HepG2 (cell line): ENCODE data around the gene GP1BA. TPM values are rescaled to one million over a fixed set of nuclear protein-coding genes. Genes with fewer than 3 reads are reported as not detected.

ENCODE experiments used
- BRF2 ChIP-seq: sonication (generic); formaldehyde crosslinking; IDR thresholded peaks from 2 replicates; pipeline ENCODE4 v1.8.1; 2022; ENCODE audit warnings: mild to moderate bottlenecking, missing genetic modification reagents
- MEF2D ChIP-seq: sonication (generic); formaldehyde crosslinking; IDR thresholded peaks from 2 replicates; pipeline ENCODE4 v1.5.1; 2020; ENCODE audit warnings: mild to moderate bottlenecking, missing genetic modification reagents
- NCOA2 ChIP-seq: sonication (generic); formaldehyde crosslinking; IDR thresholded peaks from 2 replicates; pipeline ENCODE4 v1.8.0; 2022; ENCODE audit warnings: inconsistent platforms
- NPAS2 ChIP-seq: sonication (generic); formaldehyde crosslinking; IDR thresholded peaks from 2 replicates; pipeline ENCODE4 v1.8.0; 2022; ENCODE audit warnings: mild to moderate bottlenecking, missing genetic modification reagents, borderline replicate concordance
- PHF8 ChIP-seq: sonication (generic); formaldehyde crosslinking; IDR thresholded peaks from 2 replicates; pipeline ENCODE4 v1.5.0; 2020; ENCODE audit warnings: missing genetic modification reagents
- SRSF1 ChIP-seq: fragments of 200-400 bp; formaldehyde crosslinking; optimal IDR thresholded peaks from 2 replicates; pipeline ENCODE3; 2017; ENCODE audit warnings: mild to moderate bottlenecking, low read depth, low read length, moderate library complexity
- ZNF275 ChIP-seq: sonication (generic); formaldehyde crosslinking; IDR thresholded peaks from 2 replicates; pipeline ENCODE4 v1.8.0; 2022; ENCODE audit warnings: missing genetic modification reagents, mild to moderate bottlenecking, inconsistent platforms, borderline replicate concordance
- ZNF430 ChIP-seq: sonication (generic); formaldehyde crosslinking; IDR thresholded peaks from 2 replicates; pipeline ENCODE4 v1.9.0; 2021; ENCODE audit warnings: mild to moderate bottlenecking, missing genetic modification reagents
- ZNF564 ChIP-seq: sonication (generic); formaldehyde crosslinking; IDR thresholded peaks from 2 replicates; pipeline ENCODE4 v1.8.1; 2023; ENCODE audit warnings: mild to moderate bottlenecking, missing genetic modification reagents
- polyA plus RNA-seq, 8 experiments: library from polyadenylated mRNA; depleted of rRNA in 3 of 8; stranded (reverse) in 7 of 8; unstranded in 1 of 8; fragments of >200 nt; fragmentation: Illumina TruSeq in 4 of 8; extraction: Trizol in 4 of 8; gene quantifications; 2 replicates each; pipeline versions ENCODE4 v1.2.1 to v1.2.3, GENCODE V29; 2011 to 2016; ENCODE audit warnings: low read depth in 4 of 8, missing spikeins in 1 of 8, mixed read lengths in 1 of 8; ENCODE audit not compliant: insufficient read depth in 1 of 8
- total RNA-seq, 5 experiments: library from RNA; depleted of rRNA; stranded (reverse); fragments of >200 nt; fragmentation: Illumina TruSeq; extraction: Trizol; gene quantifications; 2 replicates each; pipeline ENCODE4 v1.2.3, GENCODE V29; 2016; ENCODE audit warnings: low read depth in 1 of 5
- TF ChIP-seq, protein P1 (sequence below): fragments of 450-650 bp; IDR thresholded peaks from 2 replicates; pipeline ENCODE4 v1.6.1; 2017; ENCODE audit warnings: mild to moderate bottlenecking
- TF ChIP-seq, protein P2 (sequence below): sonication (generic); formaldehyde crosslinking; IDR thresholded peaks from 2 replicates; pipeline ENCODE4 v1.5.0; 2020; ENCODE audit warnings: missing genetic modification reagents
- TF ChIP-seq, protein P3 (sequence below): sonication (generic); formaldehyde crosslinking; conservative IDR thresholded peaks from 2 replicates; pipeline ENCODE4 v1.5.0; 2020; ENCODE audit warnings: missing genetic modification reagents
- TF ChIP-seq, protein P4 (sequence below): sonication (generic); formaldehyde crosslinking; conservative IDR thresholded peaks from 2 replicates; pipeline ENCODE4 v1.8.0; 2022; ENCODE audit warnings: mild to moderate bottlenecking, moderate library complexity, missing genetic modification reagents
- TF ChIP-seq, protein P5 (sequence below): sonication (generic); formaldehyde crosslinking; IDR thresholded peaks from 2 replicates; pipeline ENCODE4 v1.5.0; 2020; ENCODE audit warnings: mild to moderate bottlenecking, missing genetic modification reagents

The GP1BA gene
- total and polyA plus RNA-seq, 2 of the 13 experiments (the other 11 are each of a cell fraction or from before 2014, with no cell fraction given), result not detected

GRCh38 chr17:4967539-4968485, 35.7 kb downstream of the GP1BA start, which contains the start of gene SPAG7 (continued):
- TF ChIP-seq, protein P1, sequence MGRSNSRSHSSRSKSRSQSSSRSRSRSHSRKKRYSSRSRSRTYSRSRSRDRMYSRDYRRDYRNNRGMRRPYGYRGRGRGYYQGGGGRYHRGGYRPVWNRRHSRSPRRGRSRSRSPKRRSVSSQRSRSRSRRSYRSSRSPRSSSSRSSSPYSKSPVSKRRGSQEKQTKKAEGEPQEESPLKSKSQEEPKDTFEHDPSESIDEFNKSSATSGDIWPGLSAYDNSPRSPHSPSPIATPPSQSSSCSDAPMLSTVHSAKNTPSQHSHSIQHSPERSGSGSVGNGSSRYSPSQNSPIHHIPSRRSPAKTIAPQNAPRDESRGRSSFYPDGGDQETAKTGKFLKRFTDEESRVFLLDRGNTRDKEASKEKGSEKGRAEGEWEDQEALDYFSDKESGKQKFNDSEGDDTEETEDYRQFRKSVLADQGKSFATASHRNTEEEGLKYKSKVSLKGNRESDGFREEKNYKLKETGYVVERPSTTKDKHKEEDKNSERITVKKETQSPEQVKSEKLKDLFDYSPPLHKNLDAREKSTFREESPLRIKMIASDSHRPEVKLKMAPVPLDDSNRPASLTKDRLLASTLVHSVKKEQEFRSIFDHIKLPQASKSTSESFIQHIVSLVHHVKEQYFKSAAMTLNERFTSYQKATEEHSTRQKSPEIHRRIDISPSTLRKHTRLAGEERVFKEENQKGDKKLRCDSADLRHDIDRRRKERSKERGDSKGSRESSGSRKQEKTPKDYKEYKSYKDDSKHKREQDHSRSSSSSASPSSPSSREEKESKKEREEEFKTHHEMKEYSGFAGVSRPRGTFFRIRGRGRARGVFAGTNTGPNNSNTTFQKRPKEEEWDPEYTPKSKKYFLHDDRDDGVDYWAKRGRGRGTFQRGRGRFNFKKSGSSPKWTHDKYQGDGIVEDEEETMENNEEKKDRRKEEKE, result no peak
- TF ChIP-seq, protein P2, sequence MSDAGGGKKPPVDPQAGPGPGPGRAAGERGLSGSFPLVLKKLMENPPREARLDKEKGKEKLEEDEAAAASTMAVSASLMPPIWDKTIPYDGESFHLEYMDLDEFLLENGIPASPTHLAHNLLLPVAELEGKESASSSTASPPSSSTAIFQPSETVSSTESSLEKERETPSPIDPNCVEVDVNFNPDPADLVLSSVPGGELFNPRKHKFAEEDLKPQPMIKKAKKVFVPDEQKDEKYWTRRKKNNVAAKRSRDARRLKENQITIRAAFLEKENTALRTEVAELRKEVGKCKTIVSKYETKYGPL (CRISPR knock-in tag), result no peak
- peak; percentile 32 for TF ChIP-seq SRSF1
- peak; percentile 51; the same call in 1 of the 2 replicates for TF ChIP-seq ZNF564 (CRISPR knock-in tag)
- no peak for TF ChIP-seq MEF2D (CRISPR knock-in tag)
- TF ChIP-seq, protein P3, sequence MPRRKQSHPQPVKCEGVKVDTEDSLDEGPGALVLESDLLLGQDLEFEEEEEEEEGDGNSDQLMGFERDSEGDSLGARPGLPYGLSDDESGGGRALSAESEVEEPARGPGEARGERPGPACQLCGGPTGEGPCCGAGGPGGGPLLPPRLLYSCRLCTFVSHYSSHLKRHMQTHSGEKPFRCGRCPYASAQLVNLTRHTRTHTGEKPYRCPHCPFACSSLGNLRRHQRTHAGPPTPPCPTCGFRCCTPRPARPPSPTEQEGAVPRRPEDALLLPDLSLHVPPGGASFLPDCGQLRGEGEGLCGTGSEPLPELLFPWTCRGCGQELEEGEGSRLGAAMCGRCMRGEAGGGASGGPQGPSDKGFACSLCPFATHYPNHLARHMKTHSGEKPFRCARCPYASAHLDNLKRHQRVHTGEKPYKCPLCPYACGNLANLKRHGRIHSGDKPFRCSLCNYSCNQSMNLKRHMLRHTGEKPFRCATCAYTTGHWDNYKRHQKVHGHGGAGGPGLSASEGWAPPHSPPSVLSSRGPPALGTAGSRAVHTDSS (CRISPR knock-in tag), result no peak
- no peak; the same call in none of the 2 replicates for TF ChIP-seq ZNF430 (CRISPR knock-in tag)
- TF ChIP-seq NCOA2 (CRISPR knock-in tag), result no peak; the same call in 1 of the 2 replicates
- TF ChIP-seq, protein P4, sequence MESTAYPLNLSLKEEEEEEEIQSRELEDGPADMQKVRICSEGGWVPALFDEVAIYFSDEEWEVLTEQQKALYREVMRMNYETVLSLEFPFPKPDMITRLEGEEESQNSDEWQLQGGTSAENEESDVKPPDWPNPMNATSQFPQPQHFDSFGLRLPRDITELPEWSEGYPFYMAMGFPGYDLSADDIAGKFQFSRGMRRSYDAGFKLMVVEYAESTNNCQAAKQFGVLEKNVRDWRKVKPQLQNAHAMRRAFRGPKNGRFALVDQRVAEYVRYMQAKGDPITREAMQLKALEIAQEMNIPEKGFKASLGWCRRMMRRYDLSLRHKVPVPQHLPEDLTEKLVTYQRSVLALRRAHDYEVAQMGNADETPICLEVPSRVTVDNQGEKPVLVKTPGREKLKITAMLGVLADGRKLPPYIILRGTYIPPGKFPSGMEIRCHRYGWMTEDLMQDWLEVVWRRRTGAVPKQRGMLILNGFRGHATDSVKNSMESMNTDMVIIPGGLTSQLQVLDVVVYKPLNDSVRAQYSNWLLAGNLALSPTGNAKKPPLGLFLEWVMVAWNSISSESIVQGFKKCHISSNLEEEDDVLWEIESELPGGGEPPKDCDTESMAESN (CRISPR knock-in tag), result no peak
- peak; percentile 47; the same call in 1 of the 2 replicates for TF ChIP-seq ZNF275 (CRISPR knock-in tag)
- peak; percentile 68; the same call in 1 of the 2 replicates for TF ChIP-seq BRF2
- TF ChIP-seq PHF8 (CRISPR knock-in tag), result peak; percentile 81
- no peak for TF ChIP-seq NPAS2
- TF ChIP-seq, protein P5, sequence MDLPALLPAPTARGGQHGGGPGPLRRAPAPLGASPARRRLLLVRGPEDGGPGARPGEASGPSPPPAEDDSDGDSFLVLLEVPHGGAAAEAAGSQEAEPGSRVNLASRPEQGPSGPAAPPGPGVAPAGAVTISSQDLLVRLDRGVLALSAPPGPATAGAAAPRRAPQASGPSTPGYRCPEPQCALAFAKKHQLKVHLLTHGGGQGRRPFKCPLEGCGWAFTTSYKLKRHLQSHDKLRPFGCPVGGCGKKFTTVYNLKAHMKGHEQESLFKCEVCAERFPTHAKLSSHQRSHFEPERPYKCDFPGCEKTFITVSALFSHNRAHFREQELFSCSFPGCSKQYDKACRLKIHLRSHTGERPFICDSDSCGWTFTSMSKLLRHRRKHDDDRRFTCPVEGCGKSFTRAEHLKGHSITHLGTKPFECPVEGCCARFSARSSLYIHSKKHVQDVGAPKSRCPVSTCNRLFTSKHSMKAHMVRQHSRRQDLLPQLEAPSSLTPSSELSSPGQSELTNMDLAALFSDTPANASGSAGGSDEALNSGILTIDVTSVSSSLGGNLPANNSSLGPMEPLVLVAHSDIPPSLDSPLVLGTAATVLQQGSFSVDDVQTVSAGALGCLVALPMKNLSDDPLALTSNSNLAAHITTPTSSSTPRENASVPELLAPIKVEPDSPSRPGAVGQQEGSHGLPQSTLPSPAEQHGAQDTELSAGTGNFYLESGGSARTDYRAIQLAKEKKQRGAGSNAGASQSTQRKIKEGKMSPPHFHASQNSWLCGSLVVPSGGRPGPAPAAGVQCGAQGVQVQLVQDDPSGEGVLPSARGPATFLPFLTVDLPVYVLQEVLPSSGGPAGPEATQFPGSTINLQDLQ (CRISPR knock-in tag), result no peak; the same call in 1 of the 2 replicates
